CD14-positive monocyte (primary cell): ENCODE data around the gene PDCD2L. TPM values are rescaled to one million over a fixed set of nuclear protein-coding genes. Genes with fewer than 3 reads are reported as not detected.

Source experiments
- DNase-seq, 3 donors: peaks; one replicate each; pipeline ENCODE4 v3.0.0-alpha.2; 2011 to 2022
- H2AFZ ChIP-seq: 2 replicates; pipeline ENCODE4 v1.6.0; 2012; ENCODE audit warnings: mild to moderate bottlenecking, low read depth, low read length, inconsistent platforms; ENCODE audit not compliant: insufficient read depth, poor library complexity, severe bottlenecking
- H3K27ac ChIP-seq, 2 donors: 1 replicate in 1 of 2; 2 replicates in 1 of 2; pipeline ENCODE4 v1.5.1; 2012 to 2013; ENCODE audit warnings: low read length in 2 of 2, control low read depth in 1 of 2, inconsistent platforms in 1 of 2, low read depth in 1 of 2, mild to moderate bottlenecking in 1 of 2
- H3K27me3 ChIP-seq, 2 donors: one replicate each; pipeline versions ENCODE4 v1.6.0 to v1.6.1; 2011 to 2013; ENCODE audit warnings: low read length in 2 of 2; ENCODE audit not compliant: control insufficient read depth in 2 of 2, insufficient read depth in 2 of 2
- H3K36me3 ChIP-seq, 2 donors: replicated peaks in 1 of 2; 1 replicate in 1 of 2; 2 replicates in 1 of 2; pipeline versions ENCODE4 v1.5.1 to v1.6.1; 2012 to 2013; ENCODE audit warnings: low read length in 2 of 2, control low read depth in 1 of 2, inconsistent platforms in 1 of 2, mild to moderate bottlenecking in 1 of 2; ENCODE audit not compliant: insufficient read depth in 2 of 2, control insufficient read depth in 1 of 2
- H3K4me1 ChIP-seq, 2 donors: 1 replicate in 1 of 2; 2 replicates in 1 of 2; pipeline versions ENCODE4 v1.5.1 to v1.6.1; 2012 to 2013; ENCODE audit warnings: low read length in 2 of 2, control low read depth in 1 of 2, inconsistent platforms in 1 of 2, mild to moderate bottlenecking in 1 of 2, moderate library complexity in 1 of 2; ENCODE audit not compliant: insufficient read depth in 2 of 2, control insufficient read depth in 1 of 2
- H3K4me2 ChIP-seq: replicated peaks from 2 replicates; pipeline ENCODE3; 2012; ENCODE audit warnings: low read length, moderate library complexity, mild to moderate bottlenecking; ENCODE audit not compliant: poor library complexity, severe bottlenecking; ENCODE audit errors: extremely low read depth
- H3K4me3 ChIP-seq, 3 experiments: fragments of 200-600 bp in 1 of 3; sonication (generic) in 1 of 3; replicated peaks in 1 of 3; 1 replicate in 2 of 3; 2 replicates in 1 of 3; pipeline ENCODE4 v1.5.1; 2011 to 2013; ENCODE audit warnings: low read length in 3 of 3, mild to moderate bottlenecking in 3 of 3, control low read depth in 2 of 3, low read depth in 2 of 3, inconsistent platforms in 1 of 3, moderate library complexity in 1 of 3
- H3K79me2 ChIP-seq: 2 replicates; pipeline ENCODE4 v1.6.0; 2012; ENCODE audit warnings: mild to moderate bottlenecking, control low read depth, inconsistent platforms, low read length, moderate library complexity; ENCODE audit not compliant: insufficient read depth
- H3K9ac ChIP-seq: 2 replicates; pipeline ENCODE4 v1.6.0; 2017; ENCODE audit warnings: low read length, mild to moderate bottlenecking; ENCODE audit not compliant: insufficient read depth, poor library complexity, severe bottlenecking
- H3K9me3 ChIP-seq, 2 donors: replicated peaks in 1 of 2; 1 replicate in 1 of 2; 2 replicates in 1 of 2; pipeline versions ENCODE4 v1.5.1 to v1.6.1; 2012 to 2013; ENCODE audit warnings: low read length in 2 of 2, control low read depth in 1 of 2; ENCODE audit not compliant: control insufficient read depth in 1 of 2, insufficient read depth in 1 of 2
- H4K20me1 ChIP-seq: 2 replicates; pipeline ENCODE4 v1.6.0; 2012; ENCODE audit warnings: mild to moderate bottlenecking, low read length, control low read depth, moderate library complexity; ENCODE audit not compliant: insufficient read depth
- H3K27ac Mint-ChIP-seq, 7 donors: one replicate each; pipeline ENCODE4 v1.8.0; 2020; ENCODE audit warnings: mild to moderate bottlenecking in 7 of 7, mixed read lengths in 7 of 7, moderate library complexity in 6 of 7, inconsistent platforms in 2 of 7
- H3K27me3 Mint-ChIP-seq, 3 donors: one replicate each; pipeline ENCODE4 v1.8.0; 2021 to 2022; ENCODE audit warnings: low read depth in 3 of 3, mild to moderate bottlenecking in 3 of 3, mixed read lengths in 3 of 3, moderate library complexity in 3 of 3, inconsistent platforms in 1 of 3
- H3K36me3 Mint-ChIP-seq, 2 donors: one replicate each; pipeline ENCODE4 v1.8.0; 2020; ENCODE audit warnings: mixed read lengths in 2 of 2, inconsistent platforms in 1 of 2, mild to moderate bottlenecking in 1 of 2
- H3K4me1 Mint-ChIP-seq: one replicate; pipeline ENCODE4 v1.8.0; 2020; ENCODE audit warnings: mild to moderate bottlenecking, mixed read lengths
- H3K4me3 Mint-ChIP-seq, 2 donors: one replicate each; pipeline ENCODE4 v1.8.0; 2020; ENCODE audit warnings: mild to moderate bottlenecking in 2 of 2, mixed read lengths in 2 of 2, moderate library complexity in 1 of 2
- H3K9me3 Mint-ChIP-seq, 7 donors: one replicate each; pipeline ENCODE4 v1.8.0; 2020 to 2022; ENCODE audit warnings: mixed read lengths in 7 of 7, mild to moderate bottlenecking in 6 of 7, moderate library complexity in 6 of 7, inconsistent platforms in 2 of 7
- WGBS: methylation state at CpG from one replicate; pipeline ENCODE4 v1.1.5; 2013; ENCODE audit warnings: missing lambda C conversion rate; ENCODE audit not compliant: insufficient coverage; 5-methylcytosine and 5-hydroxymethylcytosine counted together
- intact Hi-C, 2 donors: fragments of 100-400 bp; cut with micrococcal nuclease; formaldehyde crosslinking; loops; one replicate each; pipeline versions ENCODE4 v1.15.0 to v1.15.1; 2023
- polyA plus RNA-seq, 3 donors: library from polyadenylated mRNA; depleted of rRNA in 1 of 3; unstranded in 2 of 3; stranded (reverse) in 1 of 3; fragments of 300-500 nt in 2 of 3; fragments of >200 nt in 1 of 3; fragmentation: Illumina TruSeq in 2 of 3; gene quantifications; 1 replicate in 2 of 3; 2 replicates in 1 of 3; pipeline ENCODE4 v1.2.3, GENCODE V29; 2012 to 2021
- TF ChIP-seq, protein P1 (sequence below): fragments of 200-600 bp; IDR thresholded peaks from one replicate; pipeline ENCODE4 v1.8.0; 2022; ENCODE audit warnings: antibody characterized with exemption, mild to moderate bottlenecking

Gene PDCD2L
- polyA plus RNA-seq, 3 donors: 3.1 to 5.0 (median 4.9) TPM

DNA sequence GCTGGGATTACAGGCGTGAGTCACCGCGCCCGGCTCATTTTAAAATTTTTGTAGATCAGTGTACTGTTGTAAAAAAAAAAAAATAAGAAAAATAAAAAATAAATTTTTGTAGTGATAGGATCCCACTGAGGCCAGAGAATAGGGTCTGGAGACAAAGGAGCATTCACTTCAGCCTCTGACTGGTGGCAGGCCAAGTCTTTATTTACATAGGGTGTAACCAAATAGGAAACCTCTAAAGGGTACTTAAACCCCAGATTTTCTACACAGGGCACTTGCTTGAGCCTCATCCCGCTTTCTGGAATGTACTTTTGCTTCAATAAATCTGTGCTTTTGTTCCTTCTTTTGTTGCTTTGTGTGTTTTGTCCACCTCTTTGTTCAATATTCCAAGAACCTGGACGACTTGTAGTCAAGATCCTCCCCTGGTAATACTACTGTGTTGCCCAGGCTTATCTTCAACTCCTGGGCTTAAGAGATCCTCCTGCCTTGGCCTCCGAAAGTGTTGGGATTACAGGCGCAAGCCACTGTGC, 2.1 kb upstream of the PDCD2L start:
- H3K36me3 ChIP-seq: peaks cover 31 to 38% of the 10 kb centered on the region in 2 donors
- intact Hi-C loops: no loop called here
- no peak overlapping the region for H2AFZ ChIP-seq
- WGBS: 79% methylated on average over 3 of the region's 8 CpGs
- no peaks in the 10 kb centered on the region for H3K79me2 ChIP-seq
- Mint-ChIP-seq H3K9me3 (no peaks in the 10 kb centered on the region), H3K27ac (peak overlapping the region in 1 of 7 donors; percentile 10), H3K27me3 (peaks cover 0 to 2% (median 0%) of the 10 kb centered on the region in 3 donors), H3K4me3 (no peak overlapping the region), H3K4me1 (peaks cover 8% of the 10 kb centered on the region), H3K36me3 (peaks cover 29 to 39% of the 10 kb centered on the region in 2 donors)
- H3K9me3 ChIP-seq: no peaks in the 10 kb centered on the region
- no peaks in the 10 kb centered on the region for H4K20me1 ChIP-seq
- H3K4me2 ChIP-seq: no peak overlapping the region
- no peak overlapping the region for H3K9ac ChIP-seq
- peaks cover 10 to 12% of the 10 kb centered on the region in 2 donors for H3K4me1 ChIP-seq
- no peak overlapping the region for H3K27ac ChIP-seq
- H3K4me3 ChIP-seq: no peak overlapping the region
- no peaks in the 10 kb centered on the region for H3K27me3 ChIP-seq
- DNase-seq: no peak
- TF ChIP-seq, protein P1, sequence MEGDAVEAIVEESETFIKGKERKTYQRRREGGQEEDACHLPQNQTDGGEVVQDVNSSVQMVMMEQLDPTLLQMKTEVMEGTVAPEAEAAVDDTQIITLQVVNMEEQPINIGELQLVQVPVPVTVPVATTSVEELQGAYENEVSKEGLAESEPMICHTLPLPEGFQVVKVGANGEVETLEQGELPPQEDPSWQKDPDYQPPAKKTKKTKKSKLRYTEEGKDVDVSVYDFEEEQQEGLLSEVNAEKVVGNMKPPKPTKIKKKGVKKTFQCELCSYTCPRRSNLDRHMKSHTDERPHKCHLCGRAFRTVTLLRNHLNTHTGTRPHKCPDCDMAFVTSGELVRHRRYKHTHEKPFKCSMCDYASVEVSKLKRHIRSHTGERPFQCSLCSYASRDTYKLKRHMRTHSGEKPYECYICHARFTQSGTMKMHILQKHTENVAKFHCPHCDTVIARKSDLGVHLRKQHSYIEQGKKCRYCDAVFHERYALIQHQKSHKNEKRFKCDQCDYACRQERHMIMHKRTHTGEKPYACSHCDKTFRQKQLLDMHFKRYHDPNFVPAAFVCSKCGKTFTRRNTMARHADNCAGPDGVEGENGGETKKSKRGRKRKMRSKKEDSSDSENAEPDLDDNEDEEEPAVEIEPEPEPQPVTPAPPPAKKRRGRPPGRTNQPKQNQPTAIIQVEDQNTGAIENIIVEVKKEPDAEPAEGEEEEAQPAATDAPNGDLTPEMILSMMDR: no peak

DNA sequence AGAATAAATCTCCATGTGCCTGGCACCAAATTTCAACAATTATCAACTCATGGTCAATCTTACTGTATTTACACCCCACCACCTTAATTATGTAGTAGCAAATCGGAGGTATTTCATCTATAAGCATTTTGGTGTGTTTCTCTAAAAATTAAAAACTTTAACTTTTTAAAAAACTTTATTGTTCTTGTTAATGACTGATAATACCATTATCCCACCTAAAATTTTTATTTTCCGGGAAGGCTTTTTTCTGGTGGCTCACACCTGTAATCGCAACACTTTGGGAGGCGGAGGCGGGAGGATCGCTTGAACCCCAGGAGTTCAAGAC, 453 bp upstream of the PDCD2L start:
- Histone ChIP-seq H3K4me3 (peak overlapping the region; percentile 72 to 88 (median 80)), H3K79me2 (no peaks in the 10 kb centered on the region), H3K36me3 (peaks cover 19 to 21% of the 10 kb centered on the region in 2 donors), H3K4me2 (peak overlapping the region; percentile 96), H3K9me3 (no peaks in the 10 kb centered on the region), H2AFZ (peak overlapping the region; percentile 99), H4K20me1 (no peaks in the 10 kb centered on the region), H3K27me3 (no peaks in the 10 kb centered on the region), H3K27ac (no peak overlapping the region), H3K4me1 (peaks cover 10 to 12% of the 10 kb centered on the region in 2 donors), H3K9ac (no peak overlapping the region)
- intact Hi-C loops: no loop called here
- Mint-ChIP-seq H3K4me3 (peak overlapping the region; percentile 86 to 90), H3K36me3 (peaks cover 20 to 24% of the 10 kb centered on the region in 2 donors), H3K9me3 (no peaks in the 10 kb centered on the region), H3K27ac (peak overlapping the region in 5 of 7 donors; percentile 20 to 84 (median 32)), H3K27me3 (peaks cover 0 to 2% (median 0%) of the 10 kb centered on the region in 3 donors), H3K4me1 (peaks cover 8% of the 10 kb centered on the region)
- DNase-seq: no peak
- no CpG with 5 or more reads among the region's 6 CpGs for WGBS
- TF ChIP-seq, protein P1: no peak
